Peyer's patch (tissue), 4 donors: ENCODE measurements around the gene CIAO1. TPM values are rescaled to one million over a fixed set of nuclear protein-coding genes. Genes with fewer than 3 reads are reported as not detected.

Source experiments
- DNase-seq, 3 donors: peaks; one replicate each; pipeline ENCODE4 v3.0.0-alpha.2; 2017 to 2019
- H3K27ac ChIP-seq, 4 donors: fragments of 200-600 bp; sonication (generic); one replicate each; pipeline ENCODE4 v1.5.1; 2016 to 2019
- H3K27me3 ChIP-seq, 2 donors: fragments of 200-600 bp; sonication (generic); one replicate each; pipeline ENCODE4 v1.5.1; 2019
- H3K36me3 ChIP-seq, 3 donors: fragments of 200-600 bp; sonication (generic); one replicate each; pipeline ENCODE4 v1.5.1; 2016 to 2019
- H3K4me1 ChIP-seq, 4 donors: fragments of 200-600 bp; sonication (generic); one replicate each; pipeline ENCODE4 v1.5.1; 2016 to 2019
- H3K4me3 ChIP-seq, 4 donors: fragments of 200-600 bp; sonication (generic); 1 replicate in 3 of 4; 2 replicates in 1 of 4; pipeline ENCODE4 v1.5.1; 2016 to 2019; ENCODE audit warnings: mild to moderate bottlenecking in 1 of 4
- H3K9me3 ChIP-seq, 4 donors: fragments of 200-600 bp; sonication (generic); one replicate each; pipeline ENCODE4 v1.5.1; 2016 to 2019; ENCODE audit warnings: mild to moderate bottlenecking in 1 of 4
- CTCF ChIP-seq, 6 experiments: fragments of 450-650 bp in 4 of 6; fragments of 200-600 bp in 2 of 6; sonication (generic) in 1 of 6; IDR thresholded peaks; one replicate each; pipeline ENCODE4 v1.5.1; 2017 to 2019; ENCODE audit warnings: antibody characterized with exemption in 6 of 6, mild to moderate bottlenecking in 3 of 6, moderate library complexity in 1 of 6
- POLR2A ChIP-seq, 2 donors: fragments of 450-650 bp; IDR thresholded peaks; one replicate each; pipeline ENCODE4 v1.5.1; 2017; ENCODE audit warnings: antibody characterized with exemption in 2 of 2, mild to moderate bottlenecking in 2 of 2, moderate library complexity in 2 of 2
- total RNA-seq, 4 donors: library from RNA; depleted of rRNA; stranded (reverse); fragments of >200 nt; gene quantifications; one replicate each; pipeline ENCODE4 v1.1.0, GENCODE V29; 2016

The CIAO1 gene
- total RNA-seq, 4 donors from 2014 or later: 131 to 189 (median 154) TPM

- H3K4me1 ChIP-seq: peaks cover 0 to 34% (median 16%) of the 10 kb centered on the region in 4 donors
- H3K36me3 ChIP-seq: peaks cover 0 to 48% (median 0%) of the 10 kb centered on the region in 3 donors
- peak overlapping the region in 1 of 4 donors; percentile 90 for H3K4me3 ChIP-seq
- DNase-seq: peak; percentile 26 to 72 (median 65)
- H3K27ac ChIP-seq: no peak overlapping the region
- H3K27me3 ChIP-seq: no peaks in the 10 kb centered on the region
- H3K9me3 ChIP-seq: no peaks in the 10 kb centered on the region
- TF ChIP-seq POLR2A (IDR thresholded peaks at IDR 0.05): no peak
- peak in 4 of 6 experiments; percentile 28 to 53 (median 48) for TF ChIP-seq CTCF (IDR thresholded peaks at IDR 0.05)
These were observed 1.3 kb downstream of the CIAO1 start for GRCh38 chr2:96267159-96267971.

- TF ChIP-seq CTCF (IDR thresholded peaks at IDR 0.05) (no peak), POLR2A (IDR thresholded peaks at IDR 0.05) (no peak)
- peaks cover 0 to 89% (median 0%) of the 10 kb centered on the region in 3 donors for H3K36me3 ChIP-seq
- H3K9me3 ChIP-seq: no peaks in the 10 kb centered on the region
- no peak overlapping the region for H3K27ac ChIP-seq
- DNase-seq: no peak
- no peak overlapping the region for H3K4me3 ChIP-seq
- peaks cover 0 to 8% (median 3%) of the 10 kb centered on the region in 4 donors for H3K4me1 ChIP-seq
- no peaks in the 10 kb centered on the region for H3K27me3 ChIP-seq
These were observed 6.0 kb downstream of the CIAO1 start for GRCh38 chr2:96271995-96272394.

- peaks cover 0 to 94% (median 0%) of the 10 kb centered on the region in 3 donors for H3K36me3 ChIP-seq
- no peak overlapping the region for H3K27ac ChIP-seq
- TF ChIP-seq CTCF (IDR thresholded peaks at IDR 0.05) (no peak), POLR2A (IDR thresholded peaks at IDR 0.05) (no peak)
- H3K27me3 ChIP-seq: no peaks in the 10 kb centered on the region
- no peaks in the 10 kb centered on the region for H3K9me3 ChIP-seq
- DNase-seq: no peak
- no peaks in the 10 kb centered on the region for H3K4me1 ChIP-seq
- no peak overlapping the region for H3K4me3 ChIP-seq
These were observed 7.7 kb downstream of the CIAO1 start for GRCh38 chr2:96273763-96274162.

- Histone ChIP-seq H3K9me3 (no peaks in the 10 kb centered on the region), H3K4me3 (no peak overlapping the region), H3K36me3 (peaks cover 0 to 94% (median 0%) of the 10 kb centered on the region in 3 donors), H3K27me3 (no peaks in the 10 kb centered on the region), H3K27ac (no peak overlapping the region), H3K4me1 (no peaks in the 10 kb centered on the region)
- DNase-seq: no peak
- TF ChIP-seq POLR2A (IDR thresholded peaks at IDR 0.05) (no peak), CTCF (IDR thresholded peaks at IDR 0.05) (no peak)
These were observed 8.5 kb downstream of the CIAO1 start for GRCh38 chr2:96274355-96275056.

GRCh38 chr2:96276787-96277499 lies 10.9 kb downstream of the CIAO1 start:
- DNase-seq: no peak

More at GRCh38 chr2:96276787-96277499, 10.9 kb downstream of the CIAO1 start:
- H3K27ac ChIP-seq: no peak overlapping the region
- H3K36me3 ChIP-seq: peaks cover 0 to 97% (median 0%) of the 10 kb centered on the region in 3 donors
- TF ChIP-seq POLR2A (IDR thresholded peaks at IDR 0.05): no peak
- H3K9me3 ChIP-seq: no peaks in the 10 kb centered on the region
- H3K4me1 ChIP-seq: no peaks in the 10 kb centered on the region
- H3K27me3 ChIP-seq: no peaks in the 10 kb centered on the region
- no peak overlapping the region for H3K4me3 ChIP-seq
